Coronary artery (tissue), 2 donors: ENCODE results near the gene ZGPAT.

ENCODE experiments used
- DNase-seq: peaks from one replicate; pipeline ENCODE4 v3.0.0-alpha.2; 2017; ENCODE audit warnings: low spot score
- H3K27ac ChIP-seq, 2 donors: fragments of 200-600 bp; sonication (generic); one replicate each; pipeline ENCODE4 v1.5.1; 2016 to 2019
- H3K4me3 ChIP-seq: fragments of 200-600 bp; sonication (generic); 2 replicates; pipeline ENCODE4 v1.5.1; 2016; ENCODE audit warnings: mild to moderate bottlenecking, moderate library complexity
- CTCF ChIP-seq: fragments of 200-600 bp; sonication (generic); IDR thresholded peaks from one replicate; pipeline ENCODE4 v1.5.1; 2019; ENCODE audit warnings: antibody characterized with exemption

Gene ZGPAT

GRCh38 chr20:63697357-63697867 lies 10.4 kb upstream of the ZGPAT start:
- Histone ChIP-seq H3K27ac (no peak overlapping the region), H3K4me3 (peak overlapping the region; percentile 47)
- no peak for DNase-seq
- no peak for TF ChIP-seq CTCF

GRCh38 chr20:63697868-63698545 lies 9.8 kb upstream of the ZGPAT start:
- Histone ChIP-seq H3K27ac (no peak overlapping the region), H3K4me3 (no peak overlapping the region)
- no peak for TF ChIP-seq CTCF
- no peak for DNase-seq

GRCh38 chr20:63698739-63699465 lies 8.9 kb upstream of the ZGPAT start:
- Histone ChIP-seq H3K27ac (peak overlapping the region; percentile 18 to 83), H3K4me3 (peak overlapping the region; percentile 31)
- no peak for TF ChIP-seq CTCF
- peak; percentile 81 for DNase-seq

GRCh38 chr20:63699466-63700198 lies 8.2 kb upstream of the ZGPAT start:
- peak overlapping the region; percentile 31 for H3K4me3 ChIP-seq

GRCh38 chr20:63700199-63701050 lies 7.4 kb upstream of the ZGPAT start:
- H3K4me3 ChIP-seq: no peak overlapping the region
- H3K27ac ChIP-seq: peak overlapping the region in 1 of 2 donors; percentile 83
- peak; percentile 73 for DNase-seq
- no peak for TF ChIP-seq CTCF

More at GRCh38 chr20:63699466-63700198, 8.2 kb upstream of the ZGPAT start:
- peak; percentile 73 for DNase-seq
- TF ChIP-seq CTCF: no peak
- H3K27ac ChIP-seq: peak overlapping the region; percentile 18 to 83

GRCh38 chr20:63701051-63701328 lies 6.8 kb upstream of the ZGPAT start:
- no peak for DNase-seq
- Histone ChIP-seq H3K27ac (no peak overlapping the region), H3K4me3 (no peak overlapping the region)
- no peak for TF ChIP-seq CTCF
